Epidermal melanocyte (primary cell): Measurements from ENCODE around the gene SLF2.

Experiments used
- DNase-seq: peaks from one replicate; pipeline ENCODE4 v3.0.0; 2011; ENCODE audit warnings: low spot score; ENCODE audit not compliant: insufficient read length

SLF2 gene

GRCh38 chr10:100978121-100978900 lies 65.5 kb downstream of the SLF2 start:
- no peak for DNase-seq

DNA sequence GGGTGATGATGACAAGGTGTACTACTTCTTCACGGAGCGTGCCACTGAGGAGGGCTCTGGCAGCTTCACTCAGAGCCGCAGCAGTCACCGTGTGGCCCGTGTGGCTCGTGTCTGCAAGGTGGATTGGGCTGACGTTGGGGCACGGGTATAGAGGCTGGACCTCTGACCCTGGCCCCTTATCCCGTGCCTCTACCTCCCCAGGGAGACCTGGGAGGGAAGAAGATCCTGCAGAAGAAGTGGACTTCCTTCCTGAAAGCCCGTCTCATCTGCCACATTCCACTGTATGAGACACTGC lies 66.1 kb downstream of the SLF2 start:
- DNase-seq = no peak

- no peak for DNase-seq
These were observed 67.1 kb downstream of the SLF2 start for GRCh38 chr10:100979791-100980272.

- no peak for DNase-seq
These were observed 67.5 kb downstream of the SLF2 start for GRCh38 chr10:100980311-100980710.

- no peak for DNase-seq
These were observed 67.9 kb downstream of the SLF2 start for GRCh38 chr10:100980711-100981110.

- no peak for DNase-seq
These were observed 68.5 kb downstream of the SLF2 start for GRCh38 chr10:100981178-100981772.

- DNase-seq = no peak
These were observed 70.4 kb downstream of the SLF2 start for GRCh38 chr10:100982916-100983830.

DNA sequence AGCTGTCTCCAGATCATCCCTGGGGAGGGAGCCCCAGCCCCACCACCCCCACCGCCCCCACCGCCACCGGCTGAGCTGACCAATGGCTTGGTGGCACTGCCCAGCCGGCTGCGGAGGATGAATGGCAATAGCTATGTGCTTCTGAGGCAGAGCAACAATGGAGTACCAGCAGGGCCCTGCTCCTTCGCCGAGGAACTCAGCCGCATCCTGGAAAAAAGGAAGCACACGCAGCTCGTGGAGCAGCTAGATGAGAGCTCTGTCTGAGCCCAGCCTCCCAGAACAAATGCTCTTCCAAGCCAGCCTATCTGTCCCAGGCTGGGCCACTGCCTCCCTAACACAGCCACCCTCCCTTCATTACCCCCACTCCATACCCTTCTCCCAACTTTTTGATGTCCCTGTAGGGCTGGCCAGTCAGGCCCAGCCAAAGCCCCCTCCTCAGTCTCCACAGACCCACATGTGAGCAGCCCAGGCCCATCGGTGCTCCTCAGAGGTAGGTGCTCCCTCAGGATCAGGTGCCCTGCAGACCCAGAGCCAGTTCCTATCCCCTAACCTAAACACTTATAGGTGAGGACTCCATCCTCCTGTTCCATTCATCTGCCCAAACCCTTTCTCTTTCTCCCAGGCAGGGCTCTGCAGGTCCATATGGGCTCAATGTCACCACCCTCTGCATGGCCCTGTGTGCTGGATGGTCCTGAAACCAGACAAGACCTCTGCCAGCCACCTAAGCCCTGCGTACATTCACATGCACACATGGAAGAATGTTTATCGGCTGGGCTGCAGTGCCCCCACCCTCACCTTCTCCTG lies 71.3 kb downstream of the SLF2 start:
- DNase-seq = no peak

- DNase-seq = no peak
These were observed 72.0 kb downstream of the SLF2 start for GRCh38 chr10:100984672-100985177.

DNA sequence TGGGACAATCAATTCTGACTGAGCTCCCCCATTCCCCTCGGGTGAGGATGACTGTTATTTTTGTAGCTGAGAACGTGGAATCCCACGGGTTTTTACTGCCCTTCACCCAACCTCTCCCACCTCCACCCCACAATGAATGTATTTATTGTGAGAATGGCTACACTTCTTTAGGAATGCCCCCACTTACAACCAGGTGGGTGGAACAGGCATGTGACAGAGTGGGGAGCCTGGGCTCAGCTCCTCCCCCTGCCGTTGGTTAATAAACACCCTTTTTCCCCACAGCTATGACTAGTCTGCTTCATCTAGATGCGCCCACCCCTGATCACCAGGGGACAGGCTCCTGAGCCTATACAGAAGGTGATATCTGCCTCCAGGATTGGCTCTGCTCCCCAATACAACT lies 72.6 kb downstream of the SLF2 start:
- DNase-seq = no peak

GRCh38 chr10:100986623-100986951 lies 73.8 kb downstream of the SLF2 start:
- DNase-seq = no peak

GRCh38 chr10:100986952-100987684 lies 74.4 kb downstream of the SLF2 start, which contains the start of the genes MRPL43 and TWNK:
TSS of gene MRPL43 (minus strand) at chr10:100987497. CDS start at chr10:100987443, 54 bp downstream.
TSS of gene TWNK (plus strand) at chr10:100987543. CDS start at chr10:100988211, 668 bp downstream.
- DNase-seq = peak; percentile 94

- DNase-seq = no peak
These were observed 74.9 kb downstream of the SLF2 start for GRCh38 chr10:100987685-100988049.

GRCh38 chr10:100988166-100988565 lies 75.4 kb downstream of the SLF2 start:
- no peak for DNase-seq

GRCh38 chr10:100989088-100989487 lies 76.3 kb downstream of the SLF2 start:
- no peak for DNase-seq

DNA sequence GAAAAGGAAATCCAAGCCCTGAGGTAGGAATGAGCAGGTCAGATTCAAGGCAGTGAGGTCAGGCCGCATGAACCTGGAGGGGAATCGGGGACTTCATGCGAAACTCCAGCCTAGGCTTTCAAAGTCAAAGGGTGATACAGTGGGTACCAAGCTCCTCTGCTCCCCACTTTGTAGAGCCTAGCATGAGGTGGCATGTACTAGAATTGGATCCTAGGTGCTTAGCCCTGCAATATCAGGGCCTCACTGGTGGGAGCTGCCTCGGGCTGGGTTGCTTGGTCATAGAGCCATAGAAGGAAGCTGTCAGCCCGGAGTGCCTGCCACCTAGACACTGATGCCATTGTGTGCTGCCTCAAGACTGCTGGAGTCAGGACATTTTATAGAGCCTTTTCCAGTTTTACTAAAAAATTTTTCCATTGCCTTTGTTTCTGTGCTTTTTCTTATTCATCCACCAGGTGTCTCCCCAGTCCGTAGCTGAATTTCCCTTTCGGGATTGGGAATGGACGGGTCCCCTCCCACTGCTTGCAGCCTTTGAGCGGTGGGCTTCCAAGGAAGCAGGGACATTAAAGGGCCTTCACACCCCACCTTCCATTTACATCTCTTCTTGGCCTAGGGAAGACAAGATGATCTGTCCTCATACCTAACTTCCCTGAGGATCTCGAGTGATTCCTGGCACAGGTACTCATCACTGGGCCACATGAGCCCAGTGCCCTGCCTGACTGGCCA lies 81.4 kb downstream of the SLF2 start:
- peak; percentile 57 for DNase-seq

- DNase-seq = no peak
These were observed 82.4 kb downstream of the SLF2 start for GRCh38 chr10:100995181-100995580.

DNA sequence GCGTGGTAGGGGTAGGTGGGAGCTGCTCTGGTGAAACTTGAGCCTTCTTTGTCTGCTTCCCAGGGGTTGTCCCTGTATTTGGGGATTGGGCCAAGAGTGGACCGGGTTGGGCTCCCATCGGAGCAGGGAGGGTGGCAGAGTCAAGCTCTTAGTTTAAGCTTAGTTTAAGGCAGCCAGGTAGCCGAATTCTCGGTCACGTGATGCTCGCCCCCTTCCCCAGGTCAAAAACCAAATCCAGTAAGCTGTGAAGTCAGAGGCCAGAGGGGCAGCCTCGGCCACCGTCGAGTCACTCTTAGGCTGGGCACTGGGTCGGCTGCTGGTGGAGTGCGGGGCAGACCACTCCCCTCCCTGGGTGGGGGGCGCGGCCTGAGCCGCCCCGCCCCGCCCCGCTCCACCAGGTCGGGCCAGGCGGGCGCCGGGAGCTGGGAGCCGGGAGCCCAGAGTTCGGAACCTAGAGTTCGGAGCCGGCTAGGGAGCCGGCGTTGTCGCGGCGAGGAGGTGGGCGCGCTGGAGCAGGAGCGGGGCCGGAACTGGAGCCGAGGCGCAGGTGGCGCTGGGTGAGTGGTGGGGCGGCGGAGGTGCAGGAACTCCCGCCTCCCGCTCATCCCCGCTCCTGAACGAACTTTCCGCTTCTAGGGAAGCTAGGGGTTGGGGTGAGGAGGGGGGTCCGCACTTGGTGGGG lies 84.1 kb downstream of the SLF2 start:
- no peak for DNase-seq
